NOMO-1 treated with dmso at 0.1 percent for 144 hours (cell line): Measurements from ENCODE around the gene IGFL1.
"Not testable (repeated sequence)": the region's sequence is repeated elsewhere in the genome, so short reads cannot be mapped to it uniquely, and the experiment has no call there.

Source experiments
- DNase-seq: peaks from one replicate; lab custom pipeline; 2025; ENCODE audit not compliant: unreplicated experiment; lab: John Stamatoyannopoulos, UW

The IGFL1 gene

GRCh38 chr19:46201454-46202310 is 27.9 kb upstream of the IGFL1 start:
- no peak for DNase-seq

DNA sequence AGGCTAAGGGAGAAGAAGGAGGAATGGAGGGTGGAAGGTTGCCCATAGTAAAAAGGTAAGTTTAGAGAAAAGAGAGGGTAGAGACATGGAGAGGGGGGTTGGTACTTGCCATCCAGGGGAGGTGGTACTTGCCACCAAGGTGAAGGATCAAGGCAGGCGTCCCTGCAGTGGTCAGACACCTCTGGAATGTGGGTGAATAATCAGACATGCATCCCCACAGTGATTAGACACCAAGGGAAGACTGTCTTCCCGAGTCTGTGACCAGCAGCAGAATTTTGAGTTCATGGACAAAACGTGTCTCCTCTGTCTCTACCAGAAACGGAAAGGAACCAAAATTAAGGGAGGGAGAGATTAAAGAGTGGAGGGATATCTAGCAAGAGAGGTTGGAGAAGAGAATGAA is 27.1 kb upstream of the IGFL1 start:
- no peak for DNase-seq

GRCh38 chr19:46202872-46203860 is 26.4 kb upstream of the IGFL1 start:
- no peak for DNase-seq

- DNase-seq = no peak
Observed at GRCh38 chr19:46204008-46204407, 25.5 kb upstream of the IGFL1 start.

DNA sequence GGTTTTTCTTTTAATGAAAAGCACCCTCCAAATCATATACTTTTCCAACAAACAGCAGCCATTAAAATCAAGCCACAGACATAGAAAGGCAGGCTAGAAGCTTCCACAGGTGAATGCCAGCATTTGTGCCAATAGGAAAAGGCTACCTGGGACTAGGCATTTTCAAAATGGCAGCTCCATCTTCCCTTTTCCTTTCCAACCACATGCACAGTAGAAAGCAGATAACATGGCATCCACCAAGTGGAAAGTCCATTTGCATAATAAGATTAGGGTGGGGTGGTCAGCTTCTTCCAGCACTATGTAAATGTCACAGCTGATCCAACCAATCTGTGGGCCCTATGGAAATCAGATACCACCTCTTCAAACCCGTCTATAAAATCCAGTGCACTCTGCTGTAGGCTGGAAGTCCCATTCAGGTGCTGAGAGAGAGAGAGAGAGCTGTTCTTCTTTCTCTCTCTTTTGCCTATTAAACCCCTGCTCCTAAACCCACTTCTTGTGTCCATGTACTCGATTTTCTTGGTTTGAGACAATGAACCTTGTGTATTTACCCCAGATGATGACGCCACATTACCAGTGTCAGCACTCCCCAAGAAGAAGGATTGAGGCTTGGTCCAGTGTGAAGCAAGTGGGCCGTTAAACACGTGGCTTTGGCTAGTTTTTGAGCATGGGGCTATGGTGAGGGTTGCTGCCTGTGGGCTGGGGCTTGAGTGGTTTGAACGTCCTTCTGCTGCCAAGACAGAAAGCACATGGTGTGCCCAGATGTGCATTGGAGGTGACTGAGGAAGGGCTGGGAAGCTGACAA is 24.2 kb upstream of the IGFL1 start:
- no peak for DNase-seq

DNA sequence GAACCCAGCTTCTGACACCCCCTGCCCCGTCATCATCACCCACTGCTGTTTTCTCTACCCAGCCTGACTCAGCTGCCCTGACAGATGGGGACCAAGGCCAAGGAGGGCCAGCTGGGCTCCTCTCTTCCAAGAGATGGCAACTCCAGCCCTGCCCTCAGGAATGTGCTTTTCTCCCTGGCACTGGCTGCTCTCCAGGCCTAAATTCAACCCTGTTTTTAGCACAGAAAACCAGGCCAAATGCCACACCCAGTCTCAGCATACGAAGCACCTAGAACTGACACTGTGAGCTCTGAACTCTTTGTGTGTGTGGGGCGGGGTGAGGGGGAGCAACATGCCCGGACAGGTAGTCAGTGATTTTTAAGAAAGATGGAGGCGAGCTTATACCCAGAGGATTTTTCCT is 23.4 kb upstream of the IGFL1 start:
- DNase-seq = no peak

DNA sequence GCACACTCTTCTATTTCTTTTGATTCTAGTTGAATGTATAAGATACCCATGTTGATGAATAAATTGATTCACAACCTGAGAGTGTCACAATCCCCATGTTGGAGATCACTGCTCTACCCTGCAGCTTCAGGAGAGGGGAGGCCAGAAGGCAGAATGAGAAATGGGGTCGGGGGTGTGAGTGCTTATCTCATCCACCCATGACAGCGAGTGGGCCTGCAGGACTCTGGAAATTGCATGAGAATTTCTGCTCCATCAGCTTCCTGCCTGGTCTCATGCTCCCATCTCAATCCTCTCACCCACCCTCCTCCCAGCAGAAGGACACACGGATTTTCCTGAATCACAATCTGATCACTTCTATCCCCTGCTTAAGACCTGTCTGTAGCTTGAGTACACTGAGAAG is 22.9 kb upstream of the IGFL1 start:
- DNase-seq = no peak

- DNase-seq = not testable (repeated sequence)
Observed at GRCh38 chr19:46207858-46208257, 21.7 kb upstream of the IGFL1 start.

- DNase-seq = no peak
Observed at GRCh38 chr19:46209051-46209450, 20.5 kb upstream of the IGFL1 start.

- DNase-seq = no peak
Observed at GRCh38 chr19:46209472-46209871, 20.1 kb upstream of the IGFL1 start.

GRCh38 chr19:46210669-46211068 is 18.9 kb upstream of the IGFL1 start:
- DNase-seq = no peak

- DNase-seq = no peak
Observed at GRCh38 chr19:46211201-46211881, 18.2 kb upstream of the IGFL1 start.

GRCh38 chr19:46212592-46212991 is 16.9 kb upstream of the IGFL1 start:
- DNase-seq = not testable (repeated sequence)

GRCh38 chr19:46213156-46213555 is 16.4 kb upstream of the IGFL1 start:
- no peak for DNase-seq

DNA sequence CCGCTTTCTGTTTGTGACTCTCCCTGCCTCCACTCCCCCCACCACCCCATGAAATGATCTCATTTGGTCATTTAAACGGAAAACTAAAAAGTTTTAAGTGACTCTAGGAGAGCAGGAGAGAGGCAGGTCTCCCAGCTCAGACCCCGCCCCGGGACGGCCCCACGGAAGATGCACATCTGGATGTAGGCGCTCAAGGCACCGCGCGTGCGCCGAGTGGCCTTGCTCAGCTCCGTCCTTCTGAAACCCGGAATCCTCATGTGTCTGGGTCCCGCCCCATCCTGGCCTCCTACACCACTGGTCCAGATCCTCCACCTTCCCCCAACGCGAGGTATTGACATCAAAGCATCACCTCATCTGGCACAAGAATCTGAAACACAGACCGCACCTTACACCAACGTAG is 15.7 kb upstream of the IGFL1 start:
- no peak for DNase-seq

DNA sequence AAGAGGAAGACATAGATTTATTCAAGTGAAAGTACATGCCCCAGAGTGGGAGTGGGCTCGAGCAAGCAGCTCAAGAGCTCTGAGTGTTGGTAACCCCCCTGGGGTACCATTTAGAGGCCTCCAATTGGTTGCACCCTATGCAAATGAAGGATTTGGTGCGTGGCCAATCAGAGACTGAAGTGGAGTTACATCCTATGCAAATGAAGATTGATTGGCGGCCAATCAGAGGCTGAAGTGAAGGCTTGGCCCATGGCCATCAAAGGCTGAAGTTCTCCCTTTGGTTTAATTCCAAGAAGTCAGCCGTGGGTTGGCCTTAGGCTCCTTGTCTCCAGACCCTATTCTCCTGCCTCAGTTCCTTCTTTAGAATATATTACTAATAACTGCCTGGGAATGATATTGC is 12.9 kb upstream of the IGFL1 start:
- DNase-seq = no peak

DNA sequence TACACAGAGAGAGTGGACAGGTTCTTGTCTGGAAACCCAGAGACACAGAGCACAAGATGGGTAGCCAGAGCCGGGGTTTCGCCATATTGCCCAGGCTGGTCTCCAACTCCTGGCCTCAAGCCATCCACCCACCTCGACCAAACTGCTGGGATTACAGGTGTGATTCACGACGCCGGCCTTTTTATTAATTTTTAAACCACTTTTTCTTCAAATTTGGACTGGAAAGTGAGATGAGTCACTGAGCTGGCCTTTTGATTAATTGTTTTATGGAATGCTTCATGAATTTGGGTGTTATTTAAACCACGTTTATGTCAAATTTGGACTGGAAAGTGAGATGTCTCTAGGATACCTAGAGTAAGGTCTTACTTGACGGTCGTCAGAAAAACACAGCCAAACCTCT is 12.1 kb upstream of the IGFL1 start:
- no peak for DNase-seq

- DNase-seq = no peak
Observed at GRCh38 chr19:46218160-46218559, 11.4 kb upstream of the IGFL1 start.

DNA sequence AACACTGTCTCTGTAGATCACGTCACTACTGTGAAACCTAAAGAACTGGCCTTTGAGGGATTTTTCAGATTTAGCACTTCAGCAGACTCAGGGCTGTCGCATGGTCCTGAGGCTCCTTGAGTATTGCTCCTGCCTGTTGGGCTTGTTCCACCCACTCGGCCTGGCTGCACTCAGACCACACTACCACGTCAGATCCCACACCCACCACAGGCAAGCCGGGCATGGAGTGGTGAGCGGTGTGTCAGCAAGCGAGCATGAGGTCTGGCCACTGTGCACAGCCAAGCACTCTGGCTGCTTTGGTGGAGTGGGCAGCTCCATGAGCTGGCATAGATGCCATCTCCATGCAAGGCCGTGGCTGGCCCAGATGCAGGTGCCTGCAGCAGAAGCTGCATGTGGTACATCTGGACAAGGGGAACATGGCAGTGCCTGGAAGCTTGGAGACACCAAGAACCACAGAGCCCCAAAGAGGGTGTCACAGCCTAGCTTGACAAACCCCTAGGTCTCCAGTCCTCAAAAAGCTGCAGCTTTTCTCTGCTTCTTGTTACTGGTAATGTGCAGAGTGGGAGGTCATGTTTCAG is 9.4 kb upstream of the IGFL1 start:
- no peak for DNase-seq

- no peak for DNase-seq
Observed at GRCh38 chr19:46221152-46221551, 8.4 kb upstream of the IGFL1 start.
